CD4-positive, alpha-beta T cell treated with Interferon gamma for 1 hour (primary cell): ENCODE measurements around the gene RMDN2.
"Not testable (repeated sequence)": the region's sequence is repeated elsewhere in the genome, so short reads cannot be mapped to it uniquely, and the experiment has no call there.

Source experiments
- DNase-seq: peaks from one replicate; pipeline ENCODE4 v3.0.0-alpha.2; 2020

The RMDN2 gene

GRCh38 chr2:37997629-37998028 lies 72.5 kb downstream of the RMDN2 start:
- DNase-seq = no peak

- DNase-seq = no peak
These were observed 75.6 kb downstream of the RMDN2 start for GRCh38 chr2:38000485-38001222.

GRCh38 chr2:38010187-38010586 lies 85.1 kb downstream of the RMDN2 start:
- not testable (repeated sequence) for DNase-seq

GRCh38 chr2:38010995-38011394 lies 85.9 kb downstream of the RMDN2 start:
- no peak for DNase-seq

GRCh38 chr2:38013158-38013752 lies 88.2 kb downstream of the RMDN2 start:
- DNase-seq = no peak

- DNase-seq = no peak
These were observed 91.1 kb downstream of the RMDN2 start for GRCh38 chr2:38016219-38016618.

- DNase-seq = no peak
These were observed 92.7 kb downstream of the RMDN2 start for GRCh38 chr2:38017836-38018235.

- DNase-seq = not testable (repeated sequence)
These were observed 95.4 kb downstream of the RMDN2 start for GRCh38 chr2:38020359-38021069.

GRCh38 chr2:38021589-38021988 lies 96.5 kb downstream of the RMDN2 start:
- DNase-seq = no peak

- DNase-seq = no peak
These were observed 101.8 kb downstream of the RMDN2 start for GRCh38 chr2:38026846-38027245.

GRCh38 chr2:38028829-38029228 lies 103.7 kb downstream of the RMDN2 start:
- DNase-seq = no peak

GRCh38 chr2:38029512-38029911 lies 104.4 kb downstream of the RMDN2 start:
- DNase-seq = no peak

- no peak for DNase-seq
These were observed 105.7 kb downstream of the RMDN2 start for GRCh38 chr2:38030635-38031355.

GRCh38 chr2:38032946-38033345 lies 107.9 kb downstream of the RMDN2 start:
- no peak for DNase-seq

- DNase-seq = no peak
These were observed 108.6 kb downstream of the RMDN2 start for GRCh38 chr2:38033646-38034045.

GRCh38 chr2:38035968-38036367 lies 110.9 kb downstream of the RMDN2 start:
- no peak for DNase-seq

- no peak for DNase-seq
These were observed 112.2 kb downstream of the RMDN2 start for GRCh38 chr2:38037325-38037724.

GRCh38 chr2:38037757-38038621 lies 112.9 kb downstream of the RMDN2 start:
- no peak for DNase-seq

- no peak for DNase-seq
These were observed 113.6 kb downstream of the RMDN2 start for GRCh38 chr2:38038682-38039081.

GRCh38 chr2:38039121-38039910 lies 114.2 kb downstream of the RMDN2 start:
- no peak for DNase-seq

- no peak for DNase-seq
These were observed 120.7 kb downstream of the RMDN2 start for GRCh38 chr2:38045811-38046210.

GRCh38 chr2:38056216-38056615 lies 131.1 kb downstream of the RMDN2 start:
- no peak for DNase-seq
